GM12865 (cell line): Measurements from ENCODE around the gene ADK.

ENCODE experiments used
- DNase-seq: peaks from one replicate; pipeline ENCODE4 v3.0.0; 2010; ENCODE audit warnings: low read depth
- H3K4me3 ChIP-seq: 2 replicates; pipeline ENCODE4 v1.5.1; 2011; ENCODE audit warnings: mild to moderate bottlenecking, low read depth, low read length, control low read depth
- CTCF ChIP-seq: IDR thresholded peaks from 2 replicates; pipeline ENCODE4 v1.5.1; 2011; ENCODE audit warnings: low read length, control low read depth, low read depth, inconsistent platforms; ENCODE audit not compliant: insufficient read depth; ENCODE audit errors: missing control alignments

The ADK gene

GRCh38 chr10:74748468-74749031 lies 597.5 kb downstream of the ADK start:
- TF ChIP-seq CTCF: no peak
- no peak overlapping the region for H3K4me3 ChIP-seq
- no peak for DNase-seq

DNA sequence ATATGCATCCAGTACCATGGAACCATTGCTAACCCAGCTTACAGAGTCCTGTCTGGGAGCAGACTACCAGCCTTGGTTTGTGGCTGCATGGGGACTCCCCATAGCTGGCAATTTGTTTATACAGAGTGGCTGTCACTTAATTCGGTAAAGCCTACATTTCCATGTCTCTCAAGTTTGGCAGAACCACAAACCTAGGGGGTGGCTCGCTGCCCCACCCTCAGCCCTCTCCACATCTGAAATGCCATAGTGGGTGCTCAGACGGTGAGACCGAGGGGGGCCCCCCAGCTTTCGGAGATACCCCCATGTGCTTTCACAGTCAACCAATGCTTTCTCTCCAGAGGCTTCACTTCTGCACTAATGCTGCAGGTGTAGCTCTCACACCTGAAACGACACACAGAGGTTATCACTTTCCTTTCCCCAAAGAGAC lies 599.8 kb downstream of the ADK start:
- DNase-seq: peak; percentile 46
- TF ChIP-seq CTCF: peak; percentile 36

DNA sequence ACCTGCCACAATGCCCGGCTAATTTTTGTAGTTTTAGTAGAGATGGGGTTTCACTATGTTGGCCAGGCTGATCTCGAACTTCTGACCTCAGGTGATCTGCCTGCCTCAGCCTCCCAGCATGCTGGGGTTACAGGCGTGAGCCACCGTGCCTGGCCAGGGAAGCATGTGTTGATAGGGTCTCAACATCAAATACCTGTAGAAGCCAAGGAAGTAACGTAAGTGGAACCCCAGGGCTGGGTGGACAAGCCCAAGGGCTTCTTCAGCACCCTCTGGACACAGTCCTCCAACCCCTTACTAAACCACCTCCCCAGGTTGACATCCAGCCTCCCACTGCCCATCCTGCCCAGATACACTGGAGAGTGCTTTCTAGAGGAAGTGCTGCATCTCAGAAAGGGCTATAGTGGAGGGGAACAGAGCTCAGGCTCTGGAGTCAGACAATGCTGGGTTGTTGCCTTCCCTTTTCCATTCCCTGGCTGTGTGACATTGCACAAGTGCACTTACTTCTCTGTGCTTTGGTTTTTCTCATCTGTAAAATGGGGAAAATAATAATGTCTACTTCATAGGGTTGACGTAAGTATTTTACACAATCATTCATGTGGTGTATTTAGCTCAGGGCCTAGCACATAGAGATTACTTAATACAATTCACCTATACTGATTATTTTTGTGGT lies 601.5 kb downstream of the ADK start:
- no peak for DNase-seq
- TF ChIP-seq CTCF: no peak
- H3K4me3 ChIP-seq: no peak overlapping the region

More for the DNA sequence above, 599.8 kb downstream of the ADK start:
- H3K4me3 ChIP-seq: no peak overlapping the region

GRCh38 chr10:74753442-74754211 lies 602.6 kb downstream of the ADK start:
- no peak overlapping the region for H3K4me3 ChIP-seq

GRCh38 chr10:74754381-74754821 lies 603.4 kb downstream of the ADK start:
- H3K4me3 ChIP-seq: no peak overlapping the region
- DNase-seq: no peak
- no peak for TF ChIP-seq CTCF

More at GRCh38 chr10:74753442-74754211, 602.6 kb downstream of the ADK start:
- TF ChIP-seq CTCF: no peak
- no peak for DNase-seq

DNA sequence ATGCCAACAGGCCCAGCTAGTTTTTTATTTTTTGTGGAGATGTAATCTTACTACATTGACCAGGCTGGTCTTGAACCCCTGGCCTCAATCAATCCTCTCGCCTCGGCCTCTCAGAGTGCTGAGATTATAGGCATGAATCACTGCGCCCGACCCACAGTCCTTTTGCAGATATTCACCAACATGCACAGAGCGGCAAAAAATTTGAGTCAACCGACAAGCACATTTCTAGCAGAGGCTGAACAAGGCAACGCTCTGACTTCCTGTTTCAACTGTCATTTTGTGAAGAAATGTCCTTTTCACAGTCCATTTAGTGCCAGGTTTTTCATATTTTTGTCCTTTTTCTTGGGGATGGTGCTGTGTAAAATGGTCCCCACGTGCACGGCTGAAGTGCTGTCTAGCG lies 604.3 kb downstream of the ADK start:
- TF ChIP-seq CTCF: no peak
- DNase-seq: no peak
- H3K4me3 ChIP-seq: no peak overlapping the region
